HEK293T (cell line): ENCODE results near the gene COL19A1.

Experiments
- ELF4 ChIP-seq: fragments of 450-650 bp; IDR thresholded peaks from 2 replicates; pipeline ENCODE4 v1.6.1; 2017; ENCODE audit warnings: antibody characterized with exemption
- FOXA1 ChIP-seq: fragments of 450-650 bp; IDR thresholded peaks from 2 replicates; pipeline ENCODE4 v1.6.1; 2016; ENCODE audit warnings: mild to moderate bottlenecking
- FOXM1 ChIP-seq: fragments of 450-650 bp; IDR thresholded peaks from 2 replicates; pipeline ENCODE4 v1.6.1; 2017; ENCODE audit warnings: mild to moderate bottlenecking, borderline replicate concordance
- HDGF ChIP-seq: fragments of 450-650 bp; IDR thresholded peaks from 2 replicates; pipeline ENCODE4 v1.6.1; 2017; ENCODE audit warnings: antibody characterized with exemption, borderline replicate concordance
- L3MBTL2 ChIP-seq: fragments of 450-650 bp; conservative IDR thresholded peaks from 2 replicates; pipeline ENCODE4 v1.6.1; 2016; ENCODE audit warnings: mild to moderate bottlenecking
- LEF1 ChIP-seq: fragments of 450-650 bp; IDR thresholded peaks from 2 replicates; pipeline ENCODE4 v1.6.1; 2017; ENCODE audit warnings: mild to moderate bottlenecking, borderline replicate concordance
- NFRKB ChIP-seq: fragments of 450-650 bp; IDR thresholded peaks from 2 replicates; pipeline ENCODE4 v1.6.1; 2016; ENCODE audit warnings: mild to moderate bottlenecking, moderate library complexity
- SP1 ChIP-seq: fragments of 450-650 bp; IDR thresholded peaks from 2 replicates; pipeline ENCODE4 v1.6.1; 2017
- SUZ12 ChIP-seq: fragments of 450-650 bp; IDR thresholded peaks from 2 replicates; pipeline ENCODE4 v1.6.1; 2016; ENCODE audit warnings: mild to moderate bottlenecking
- TARDBP ChIP-seq: fragments of 450-650 bp; IDR thresholded peaks from 2 replicates; pipeline ENCODE4 v1.6.1; 2016
- ZNF384 ChIP-seq: fragments of 450-650 bp; IDR thresholded peaks from 2 replicates; pipeline ENCODE4 v1.6.1; 2016

DNA sequence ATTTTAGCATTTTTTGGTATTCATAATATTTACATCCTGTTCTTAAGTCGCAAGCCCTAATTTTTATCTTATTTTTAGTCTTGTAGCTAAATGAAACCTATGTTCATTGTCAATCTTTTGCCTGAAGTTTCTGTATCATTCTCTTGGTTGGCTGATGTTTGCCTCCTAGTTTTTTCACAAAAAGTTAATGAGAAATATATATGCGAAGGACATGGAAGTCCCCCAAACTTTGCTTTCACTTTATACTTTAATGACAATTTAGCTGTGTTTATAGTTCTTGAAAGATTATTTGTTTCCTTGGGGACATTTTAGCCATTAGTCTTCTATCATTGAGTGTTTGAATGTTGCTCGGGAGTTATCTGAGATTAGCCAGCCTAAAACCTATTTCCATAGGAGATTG, 118.2 kb downstream of the COL19A1 start:
- no peak for TF ChIP-seq TARDBP
- no peak for TF ChIP-seq SP1
- TF ChIP-seq FOXA1, result no peak
- no peak for TF ChIP-seq LEF1
- no peak for TF ChIP-seq SUZ12
- TF ChIP-seq ZNF384, result no peak
- no peak for TF ChIP-seq FOXM1
- TF ChIP-seq NFRKB, result no peak
- no peak for TF ChIP-seq HDGF
- TF ChIP-seq ELF4, result no peak
- TF ChIP-seq L3MBTL2, result no peak
